H1 (cell line): ENCODE data around the gene KCTD15. TPM values are rescaled to one million over a fixed set of nuclear protein-coding genes. Genes with fewer than 3 reads are reported as not detected.

Experiments
- CTCF ChIA-PET: fragments of 300-600 bp; sonication (Branson Sonifier 250); formaldehyde crosslinking; loops from one replicate; lab custom pipeline; 2021; ENCODE audit not compliant: partially characterized antibody; lab: Charles Lee
- POLR2A ChIA-PET: fragments of 300-600 bp; sonication (Branson Sonifier 250); formaldehyde crosslinking; loops from one replicate; lab custom pipeline; 2021; ENCODE audit warnings: inconsistent platforms; ENCODE audit not compliant: partially characterized antibody; lab: Charles Lee
- DNase-seq, 2 experiments: peaks; one replicate each; pipeline versions ENCODE4 v3.0.0 to v3.0.0-alpha.2; 2010 to 2022; ENCODE audit warnings: low spot score in 2 of 2, low read depth in 1 of 2, mixed read lengths in 1 of 2
- FAIRE-seq: peaks from 2 replicates; lab custom pipeline; 2011; peaks lifted over from hg19 to GRCh38; lab: Jason Lieb, UNC
- H2AFZ ChIP-seq: 2 replicates; pipeline ENCODE4 v1.8.1; 2012; ENCODE audit warnings: low read length, inconsistent platforms
- H2AK5ac ChIP-seq: 2 replicates; pipeline ENCODE4 v1.6.1; 2013; ENCODE audit warnings: low read depth, low read length
- H2BK120ac ChIP-seq: replicated peaks from 2 replicates; pipeline ENCODE3; 2013; ENCODE audit warnings: low read depth, low read length, inconsistent platforms
- H2BK12ac ChIP-seq: 2 replicates; pipeline ENCODE4 v1.6.1; 2013; ENCODE audit warnings: low read depth, low read length
- H2BK15ac ChIP-seq: 2 replicates; pipeline ENCODE4 v1.6.1; 2013; ENCODE audit warnings: low read length
- H2BK20ac ChIP-seq: 2 replicates; pipeline ENCODE4 v1.6.1; 2013; ENCODE audit warnings: low read length
- H2BK5ac ChIP-seq: 2 replicates; pipeline ENCODE4 v1.6.1; 2013; ENCODE audit warnings: low read depth, low read length
- H3K14ac ChIP-seq: 2 replicates; pipeline ENCODE4 v1.6.1; 2013; ENCODE audit warnings: inconsistent platforms; ENCODE audit not compliant: insufficient read length
- H3K18ac ChIP-seq: 2 replicates; pipeline ENCODE4 v1.6.1; 2013; ENCODE audit warnings: low read length; ENCODE audit errors: extremely low read depth
- H3K23ac ChIP-seq: 2 replicates; pipeline ENCODE4 v1.6.1; 2013; ENCODE audit warnings: inconsistent platforms; ENCODE audit not compliant: insufficient read length
- H3K23me2 ChIP-seq: 2 replicates; pipeline ENCODE4 v1.6.1; 2013; ENCODE audit warnings: low read depth, low read length
- H3K27ac ChIP-seq: 2 replicates; pipeline ENCODE4 v1.6.1; 2011; ENCODE audit warnings: low read depth, low read length, inconsistent platforms
- H3K27me3 ChIP-seq, 4 experiments: replicated peaks in 1 of 4; 1 replicate in 1 of 4; 2 replicates in 3 of 4; pipeline versions ENCODE4 v1.6.1 to v1.8.1; 2011 to 2013; ENCODE audit warnings: low read length in 3 of 4, mild to moderate bottlenecking in 3 of 4, inconsistent platforms in 2 of 4, mixed read lengths in 2 of 4, moderate library complexity in 1 of 4; ENCODE audit not compliant: control insufficient read depth in 3 of 4, insufficient read depth in 3 of 4; ENCODE audit errors: extremely low read depth in 1 of 4
- H3K36me3 ChIP-seq, 4 experiments: 2 replicates each; pipeline versions ENCODE4 v1.6.1 to v1.8.1; 2011 to 2013; ENCODE audit warnings: mild to moderate bottlenecking in 4 of 4, low read length in 3 of 4, moderate library complexity in 2 of 4, control low read depth in 1 of 4, inconsistent platforms in 1 of 4; ENCODE audit not compliant: insufficient read depth in 4 of 4, control insufficient read depth in 2 of 4
- H3K4ac ChIP-seq: replicated peaks from 2 replicates; pipeline ENCODE3; 2013; ENCODE audit warnings: low read length, low read depth, mixed read lengths, inconsistent platforms; ENCODE audit not compliant: insufficient read length
- H3K4me1 ChIP-seq, 4 experiments: replicated peaks in 1 of 4; 1 replicate in 1 of 4; 2 replicates in 3 of 4; pipeline versions ENCODE4 v1.6.1 to v1.8.1; 2011 to 2013; ENCODE audit warnings: low read length in 3 of 4, inconsistent platforms in 2 of 4, mixed read lengths in 1 of 4; ENCODE audit not compliant: insufficient read depth in 4 of 4, control insufficient read depth in 3 of 4
- H3K4me2 ChIP-seq, 2 experiments: 2 replicates each; pipeline versions ENCODE4 v1.6.1 to v1.8.1; 2011 to 2013; ENCODE audit warnings: low read depth in 2 of 2, low read length in 2 of 2, control low read depth in 1 of 2, inconsistent platforms in 1 of 2, mild to moderate bottlenecking in 1 of 2; ENCODE audit not compliant: insufficient read depth in 1 of 2
- H3K4me3 ChIP-seq, 4 experiments: fragments of 200-600, 300-600 bp in 1 of 4; sonication (generic), shearing (Covaris generic), sonication (Bioruptor Twin) in 1 of 4; 2 replicates each; pipeline versions ENCODE4 v1.5.1 to v1.8.1; 2011 to 2016; ENCODE audit warnings: low read length in 4 of 4, low read depth in 3 of 4, control low read depth in 2 of 4, inconsistent platforms in 2 of 4, mild to moderate bottlenecking in 2 of 4, mixed read lengths in 1 of 4, moderate library complexity in 1 of 4; ENCODE audit not compliant: insufficient read depth in 2 of 4; ENCODE audit errors: extremely low read depth in 1 of 4
- H3K56ac ChIP-seq: replicated peaks from 2 replicates; pipeline ENCODE3; 2013; ENCODE audit warnings: low read depth, mild to moderate bottlenecking, mixed read lengths, low read length, inconsistent platforms; ENCODE audit not compliant: insufficient read length
- H3K79me1 ChIP-seq: 2 replicates; pipeline ENCODE4 v1.6.1; 2013; ENCODE audit warnings: low read depth, low read length, control low read depth
- H3K79me2 ChIP-seq, 2 experiments: 2 replicates each; pipeline versions ENCODE4 v1.6.1 to v1.8.1; 2012 to 2013; ENCODE audit warnings: low read length in 2 of 2, mild to moderate bottlenecking in 2 of 2, inconsistent platforms in 1 of 2; ENCODE audit not compliant: insufficient read depth in 2 of 2, control insufficient read depth in 1 of 2
- H3K9ac ChIP-seq, 4 experiments: replicated peaks in 1 of 4; 1 replicate in 1 of 4; 2 replicates in 3 of 4; pipeline versions ENCODE4 v1.6.1 to v1.8.1; 2011 to 2013; ENCODE audit warnings: low read depth in 3 of 4, low read length in 3 of 4, control low read depth in 2 of 4, mild to moderate bottlenecking in 2 of 4, moderate library complexity in 2 of 4, inconsistent platforms in 1 of 4; ENCODE audit errors: extremely low read depth in 1 of 4
- H3K9me3 ChIP-seq, 2 experiments: 2 replicates each; pipeline versions ENCODE4 v1.6.1 to v1.8.1; 2012 to 2013; ENCODE audit warnings: mild to moderate bottlenecking in 2 of 2, moderate library complexity in 2 of 2, control low read depth in 1 of 2, inconsistent platforms in 1 of 2, low read depth in 1 of 2, low read length in 1 of 2, mixed read lengths in 1 of 2; ENCODE audit not compliant: insufficient read depth in 2 of 2
- H4K20me1 ChIP-seq, 2 experiments: replicated peaks in 1 of 2; 2 replicates each; pipeline versions ENCODE3 to v1.8.1; 2011 to 2013; ENCODE audit warnings: inconsistent platforms in 2 of 2, low read length in 2 of 2, mild to moderate bottlenecking in 1 of 2; ENCODE audit not compliant: insufficient read depth in 2 of 2, control insufficient read depth in 1 of 2
- H4K5ac ChIP-seq: 2 replicates; pipeline ENCODE4 v1.6.1; 2013; ENCODE audit warnings: low read length, low read depth, mixed read lengths, inconsistent platforms; ENCODE audit not compliant: insufficient read length
- H4K8ac ChIP-seq: 2 replicates; pipeline ENCODE4 v1.8.0; 2013; ENCODE audit warnings: mild to moderate bottlenecking, moderate library complexity, low read length, inconsistent platforms; ENCODE audit not compliant: insufficient read depth; ENCODE audit errors: extremely low read depth
- H4K91ac ChIP-seq: replicated peaks from 2 replicates; pipeline ENCODE3; 2013; ENCODE audit warnings: low read length, mixed read lengths, inconsistent platforms; ENCODE audit not compliant: insufficient read length
- ASH2L ChIP-seq: fragments of 200-600, 300-600 bp; sonication (generic); IDR thresholded peaks from one replicate; pipeline ENCODE4 v1.7.1; 2017; ENCODE audit warnings: low read length
- FOSL1 ChIP-seq: IDR thresholded peaks from 2 replicates; pipeline ENCODE4 v1.6.1; 2011; ENCODE audit warnings: mild to moderate bottlenecking, low read depth, low read length, moderate library complexity; ENCODE audit not compliant: insufficient read depth
- SIN3A ChIP-seq, 2 experiments: IDR thresholded peaks in 1 of 2; conservative IDR thresholded peaks in 1 of 2; 2 replicates each; pipeline ENCODE4 v1.6.1; 2011 to 2012; ENCODE audit warnings: low read length in 2 of 2, improper control_type of control experiment in 1 of 2, low read depth in 1 of 2, mild to moderate bottlenecking in 1 of 2
- TEAD4 ChIP-seq: IDR thresholded peaks from 2 replicates; pipeline ENCODE4 v1.6.1; 2012; ENCODE audit warnings: low read depth, low read length, inconsistent platforms, mixed read lengths
- WGBS, 2 experiments: shearing (Covaris generic) in 1 of 2; methylation state at CpG; one replicate each; pipeline versions ENCODE4 v1.1.6 to v1.1.7; 2013 to 2015; ENCODE audit warnings: low lambda C conversion rate in 2 of 2, mixed read lengths in 2 of 2, inconsistent platforms in 1 of 2, low coverage in 1 of 2, missing lambda C conversion rate in 1 of 2; ENCODE audit not compliant: insufficient replicate concordance in 2 of 2, insufficient coverage in 1 of 2, insufficient read length in 1 of 2; ENCODE audit errors: extremely low coverage in 1 of 2, missing lambda C conversion rate in 1 of 2; 5-methylcytosine and 5-hydroxymethylcytosine counted together
- polyA plus RNA-seq, 7 experiments: library from polyadenylated mRNA; depleted of rRNA in 3 of 7; stranded (reverse) in 5 of 7; unstranded in 2 of 7; fragments of >200 nt in 5 of 7; fragments of 200-250 nt in 2 of 7; gene quantifications; 1 replicate in 5 of 7; 2 replicates in 1 of 7; 4 replicates in 1 of 7; pipeline versions ENCODE4 v1.2.1 to v1.2.3, GENCODE V29; 2011 to 2013; ENCODE audit warnings: missing spikeins in 2 of 7, mixed read lengths in 2 of 7
- total RNA-seq: library from RNA; stranded (reverse); fragmentation: NEBNext Ultra II Directional; extraction: Animal tissue kit (Norgen Biotek cat#: 25700); gene quantifications from 2 replicates; pipeline ENCODE4 v1.2.1, GENCODE V29; 2021
- TF ChIP-seq, protein P1 (sequence below): IDR thresholded peaks from 2 replicates; pipeline ENCODE4 v1.6.1; 2012; ENCODE audit warnings: inconsistent platforms
- TF ChIP-seq, protein P2 (sequence below): IDR thresholded peaks from 2 replicates; pipeline ENCODE4 v1.6.1; 2012; ENCODE audit warnings: inconsistent platforms

Gene KCTD15
- total and polyA plus RNA-seq, 2 of the 8 experiments (the other 6 are each of a cell fraction or from before 2014, with no cell fraction given): 25.1 to 27.0 TPM

GRCh38 chr19:33794683-33795369 lies 1.8 kb upstream of the KCTD15 start:
- Histone ChIP-seq H2BK120ac (no peak overlapping the region), H4K91ac (peak overlapping the region; percentile 72), H3K23me2 (peaks cover 10% of the 10 kb centered on the region), H3K14ac (no peak overlapping the region), H2AK5ac (no peak overlapping the region), H4K5ac (no peak overlapping the region), H3K36me3 (no peaks in the 10 kb centered on the region; a peak in 1 of 8 replicates), H3K56ac (no peak overlapping the region), H3K9ac (peak overlapping the region in 2 of 4 experiments; percentile 20 to 33; a peak in 2 of 7 replicates), H3K4me2 (peak overlapping the region; percentile 66 to 84), H3K23ac (no peak overlapping the region), H4K20me1 (no peaks in the 10 kb centered on the region), H3K9me3 (no peaks in the 10 kb centered on the region), H2BK20ac (no peak overlapping the region), H3K79me2 (no peaks in the 10 kb centered on the region; a peak in 1 of 4 replicates), H3K4ac (no peak overlapping the region), H3K27me3 (no peaks in the 10 kb centered on the region; a peak in 2 of 7 replicates), H3K18ac (peak overlapping the region; percentile 33; the same call in 1 of the 2 replicates), H2BK12ac (no peak overlapping the region), H3K27ac (peak overlapping the region; percentile 72; the same call in 1 of the 2 replicates), H2BK5ac (no peak overlapping the region), H4K8ac (no peak overlapping the region; the same call in none of the 2 replicates), H2AFZ (peak overlapping the region; percentile 60; the same call in 1 of the 2 replicates), H2BK15ac (no peak overlapping the region), H3K4me3 (peak overlapping the region; percentile 40 to 91 (median 58)), H3K79me1 (no peaks in the 10 kb centered on the region), H3K4me1 (peaks cover 7 to 14% (median 13%) of the 10 kb centered on the region in 4 experiments)
- CTCF ChIA-PET: interaction anchor here (0.7 to 2.4 kb wide), 28 partner anchors 9 to 349 kb away, joined by 3 to 23 read pairs (median 3); no protein-coding TSS in a partner anchor
- TF ChIP-seq ASH2L (peak; percentile 17), TEAD4 (no peak), SIN3A (conservative IDR thresholded peaks at IDR 0.05 in 1 of 2, IDR thresholded peaks at IDR 0.05 in 1 of 2; ENCODE audit: low read depth in 1 of 2, low read length in 2 of 2) (0 out of 4 replicates have a peak, but pooled peaks of 1 of the 2 experiments have one; percentile 28), FOSL1 (no peak)
- TF ChIP-seq, protein P1, sequence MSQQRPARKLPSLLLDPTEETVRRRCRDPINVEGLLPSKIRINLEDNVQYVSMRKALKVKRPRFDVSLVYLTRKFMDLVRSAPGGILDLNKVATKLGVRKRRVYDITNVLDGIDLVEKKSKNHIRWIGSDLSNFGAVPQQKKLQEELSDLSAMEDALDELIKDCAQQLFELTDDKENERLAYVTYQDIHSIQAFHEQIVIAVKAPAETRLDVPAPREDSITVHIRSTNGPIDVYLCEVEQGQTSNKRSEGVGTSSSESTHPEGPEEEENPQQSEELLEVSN: peak; percentile 35; the same call in 1 of the 2 replicates
- TF ChIP-seq, protein P2, sequence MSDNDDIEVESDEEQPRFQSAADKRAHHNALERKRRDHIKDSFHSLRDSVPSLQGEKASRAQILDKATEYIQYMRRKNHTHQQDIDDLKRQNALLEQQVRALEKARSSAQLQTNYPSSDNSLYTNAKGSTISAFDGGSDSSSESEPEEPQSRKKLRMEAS: peak; percentile 39; the same call in 1 of the 2 replicates
- no peak for FAIRE-seq
- DNase-seq: peak in 1 of 2 experiments; percentile 65
- POLR2A ChIA-PET: interaction anchor here (0.5 to 2.2 kb wide), 24 partner anchors 9 to 379 kb away, joined by 3 to 9 read pairs (median 3); no protein-coding TSS in a partner anchor
- WGBS, 2 experiments: 23% methylated on average over 32 of the region's 32 CpGs; no CpG with 5 or more reads in 1 of the 2 experiments
